Spleen (tissue), 7 donors: Measurements from ENCODE around the gene RGS9BP.
A peak's percentile ranks its signal among the peaks of the same experiment; 100 is the strongest.

ENCODE experiments used
- POLR2A ChIP-seq, 3 donors: fragments of 450-650 bp; IDR thresholded peaks; one replicate each; pipeline ENCODE4 v1.5.1; 2017; ENCODE audit warnings: antibody characterized with exemption in 3 of 3, mild to moderate bottlenecking in 1 of 3
- TF ChIP-seq, protein P1 (sequence below), 11 experiments: fragments of 200-600 bp in 7 of 11; fragments of 450-650 bp in 4 of 11; sonication (generic) in 4 of 11; IDR thresholded peaks in 8 of 11; conservative IDR thresholded peaks in 3 of 11; 1 replicate in 7 of 11; 2 replicates in 4 of 11; pipeline versions ENCODE4 v1.4.0 to v1.8.0; 2016 to 2021; ENCODE audit warnings: antibody characterized with exemption in 11 of 11, inconsistent platforms in 4 of 11, mild to moderate bottlenecking in 1 of 11
- donor health status: DM: no; HTN: no; CAD: no; lungs with moderate emphysema.
- donor health status: DM: no; HTN: no; CAD: no.
- donor health status: DM: no; HTN: no; CAD: no.

DNA sequence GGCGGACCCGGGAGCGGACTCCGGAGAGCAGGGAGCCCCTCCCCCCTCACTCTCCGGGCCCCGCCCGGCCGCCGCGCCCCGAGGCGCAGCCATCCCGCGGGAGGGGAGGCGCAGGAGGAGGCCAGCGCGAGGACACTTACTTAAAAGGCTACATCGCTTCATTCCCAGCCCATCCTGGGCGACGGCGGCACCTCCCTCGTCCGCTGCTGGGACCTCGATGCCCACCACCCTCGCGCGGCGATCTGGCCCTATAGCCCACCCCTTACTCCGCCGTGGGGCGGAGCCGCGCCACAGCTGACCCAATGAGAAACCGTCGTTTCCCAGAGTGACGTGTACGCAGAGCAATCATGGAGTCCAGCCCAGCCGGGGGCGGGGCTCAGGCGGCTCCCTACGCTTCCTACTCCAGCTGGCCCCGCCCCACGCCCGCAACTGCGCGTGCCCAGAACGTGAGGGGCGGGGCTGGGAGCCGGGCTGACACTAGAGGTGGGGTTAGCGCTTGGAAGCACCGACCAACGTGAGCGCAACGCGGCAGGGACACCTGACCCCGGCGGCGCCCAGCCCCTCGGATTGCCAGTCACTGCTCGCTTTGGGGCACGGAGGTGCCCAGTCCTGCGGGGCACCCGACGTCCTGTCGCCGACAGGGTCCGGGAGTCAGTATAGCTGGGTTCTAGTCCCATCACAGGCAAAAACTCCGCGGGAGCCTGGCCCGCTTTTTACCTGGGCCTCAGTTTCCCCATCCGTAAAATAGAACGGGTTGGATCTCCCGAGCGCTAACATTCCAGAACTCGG, 523 bp upstream of the RGS9BP start, which contains the start of gene ANKRD27:
- TF ChIP-seq, protein P1, sequence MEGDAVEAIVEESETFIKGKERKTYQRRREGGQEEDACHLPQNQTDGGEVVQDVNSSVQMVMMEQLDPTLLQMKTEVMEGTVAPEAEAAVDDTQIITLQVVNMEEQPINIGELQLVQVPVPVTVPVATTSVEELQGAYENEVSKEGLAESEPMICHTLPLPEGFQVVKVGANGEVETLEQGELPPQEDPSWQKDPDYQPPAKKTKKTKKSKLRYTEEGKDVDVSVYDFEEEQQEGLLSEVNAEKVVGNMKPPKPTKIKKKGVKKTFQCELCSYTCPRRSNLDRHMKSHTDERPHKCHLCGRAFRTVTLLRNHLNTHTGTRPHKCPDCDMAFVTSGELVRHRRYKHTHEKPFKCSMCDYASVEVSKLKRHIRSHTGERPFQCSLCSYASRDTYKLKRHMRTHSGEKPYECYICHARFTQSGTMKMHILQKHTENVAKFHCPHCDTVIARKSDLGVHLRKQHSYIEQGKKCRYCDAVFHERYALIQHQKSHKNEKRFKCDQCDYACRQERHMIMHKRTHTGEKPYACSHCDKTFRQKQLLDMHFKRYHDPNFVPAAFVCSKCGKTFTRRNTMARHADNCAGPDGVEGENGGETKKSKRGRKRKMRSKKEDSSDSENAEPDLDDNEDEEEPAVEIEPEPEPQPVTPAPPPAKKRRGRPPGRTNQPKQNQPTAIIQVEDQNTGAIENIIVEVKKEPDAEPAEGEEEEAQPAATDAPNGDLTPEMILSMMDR (IDR thresholded peaks at IDR 0.05 in 8 of 11, conservative IDR thresholded peaks at IDR 0.05 in 3 of 11), result peak in 3 of 11 experiments; percentile 17 to 44 (median 22)
- peak in 1 of 3 donors; percentile 31 for TF ChIP-seq POLR2A (IDR thresholded peaks at IDR 0.05)
